A549 (cell line): ENCODE measurements around the gene SMAP1.

Source experiments
- HOXA7 ChIP-seq: fragments of 250-450 bp; sonication (Bioruptor Pico); IDR thresholded peaks from 2 replicates; pipeline ENCODE4 v1.5.0; 2020; ENCODE audit warnings: mild to moderate bottlenecking, moderate library complexity
- JUN ChIP-seq, 2 experiments: fragments of >200 bp; sonication (Bioruptor Twin); formaldehyde crosslinking; IDR thresholded peaks; 2 replicates in 1 of 2; 3 replicates in 1 of 2; pipeline ENCODE4 v1.6.1; 2016 to 2017
- JUNB ChIP-seq: fragments of >200 bp; sonication (Bioruptor Twin); formaldehyde crosslinking; IDR thresholded peaks from 2 replicates; pipeline ENCODE4 v1.6.1; 2016
- KDM1A ChIP-seq: fragments of 200-600 bp; sonication (generic); IDR thresholded peaks from 2 replicates; pipeline ENCODE4 v1.6.1; 2016; ENCODE audit warnings: low read depth, mild to moderate bottlenecking
- KDM5A ChIP-seq: fragments of 200-600 bp; sonication (generic); IDR thresholded peaks from 2 replicates; pipeline ENCODE4 v1.6.1; 2016; ENCODE audit warnings: antibody characterized with exemption, mild to moderate bottlenecking
- NR3C1 ChIP-seq: fragments of >200 bp; sonication (Bioruptor Twin); formaldehyde crosslinking; IDR thresholded peaks from 3 replicates; pipeline ENCODE4 v1.6.1; 2017
- POLR2A ChIP-seq: IDR thresholded peaks from 2 replicates; pipeline ENCODE4 v1.6.1; 2012; ENCODE audit warnings: mild to moderate bottlenecking, low read length
- POLR2AphosphoS2 ChIP-seq: conservative IDR thresholded peaks from 2 replicates; pipeline ENCODE4 v1.6.1; 2012; ENCODE audit warnings: low read length, improper control_type of control experiment, inconsistent platforms
- RAD21 ChIP-seq, 2 experiments: fragments of >200 bp in 1 of 2; sonication (Bioruptor Twin) in 1 of 2; formaldehyde crosslinking in 1 of 2; IDR thresholded peaks in 1 of 2; conservative IDR thresholded peaks in 1 of 2; 2 replicates in 1 of 2; 3 replicates in 1 of 2; pipeline ENCODE4 v1.6.1; 2012 to 2018; ENCODE audit warnings: inconsistent platforms in 1 of 2
- ZFP36 ChIP-seq: fragments of 450-650 bp; IDR thresholded peaks from 2 replicates; pipeline ENCODE4 v1.6.1; 2014; ENCODE audit warnings: borderline replicate concordance; ENCODE audit not compliant: partially characterized antibody
- TF ChIP-seq, protein P1 (sequence below): fragments of >200 bp; sonication (Bioruptor Twin); formaldehyde crosslinking; IDR thresholded peaks from 3 replicates; pipeline ENCODE4 v1.5.1; 2016
- TF ChIP-seq, protein P2 (sequence below): fragments of 450-650 bp; IDR thresholded peaks from 2 replicates; pipeline ENCODE4 v1.6.1; 2014; ENCODE audit warnings: antibody characterized with exemption
- TF ChIP-seq, protein P3 (sequence below): fragments of 200-600 bp; sonication (generic); IDR thresholded peaks from 2 replicates; pipeline ENCODE4 v1.6.1; 2016; ENCODE audit warnings: antibody characterized with exemption, mild to moderate bottlenecking, moderate library complexity

DNA sequence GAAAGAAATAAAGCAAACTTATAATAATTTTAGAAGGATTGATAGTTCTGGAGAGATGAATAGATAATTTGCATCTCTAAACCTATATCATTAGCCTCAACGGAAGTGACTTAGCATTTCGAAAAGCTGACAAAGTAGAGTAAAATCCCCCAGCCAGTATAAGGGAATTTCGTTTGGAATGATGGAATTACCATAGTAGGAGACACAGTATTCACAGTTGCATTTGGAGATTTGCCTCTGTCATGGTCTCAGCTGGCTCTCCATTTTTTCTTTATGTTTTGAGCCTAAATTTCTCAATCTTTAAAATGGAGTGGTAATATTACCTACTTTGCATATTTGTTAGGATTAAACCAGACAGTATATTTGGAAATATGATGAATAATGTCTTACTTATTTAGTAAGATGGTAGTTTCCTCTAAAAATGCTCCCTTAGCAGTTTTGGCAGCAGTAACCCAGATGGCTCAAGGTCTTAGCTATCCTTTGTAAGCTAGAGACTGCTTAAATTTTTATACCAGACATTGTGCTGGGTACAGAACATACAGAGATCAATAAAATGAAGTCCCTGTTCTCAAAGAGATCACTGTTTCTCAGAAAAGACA lies 58.2 kb downstream of the SMAP1 start:
- no peak for TF ChIP-seq KDM5A
- no peak for TF ChIP-seq ZFP36
- TF ChIP-seq JUNB: no peak
- TF ChIP-seq, protein P1, sequence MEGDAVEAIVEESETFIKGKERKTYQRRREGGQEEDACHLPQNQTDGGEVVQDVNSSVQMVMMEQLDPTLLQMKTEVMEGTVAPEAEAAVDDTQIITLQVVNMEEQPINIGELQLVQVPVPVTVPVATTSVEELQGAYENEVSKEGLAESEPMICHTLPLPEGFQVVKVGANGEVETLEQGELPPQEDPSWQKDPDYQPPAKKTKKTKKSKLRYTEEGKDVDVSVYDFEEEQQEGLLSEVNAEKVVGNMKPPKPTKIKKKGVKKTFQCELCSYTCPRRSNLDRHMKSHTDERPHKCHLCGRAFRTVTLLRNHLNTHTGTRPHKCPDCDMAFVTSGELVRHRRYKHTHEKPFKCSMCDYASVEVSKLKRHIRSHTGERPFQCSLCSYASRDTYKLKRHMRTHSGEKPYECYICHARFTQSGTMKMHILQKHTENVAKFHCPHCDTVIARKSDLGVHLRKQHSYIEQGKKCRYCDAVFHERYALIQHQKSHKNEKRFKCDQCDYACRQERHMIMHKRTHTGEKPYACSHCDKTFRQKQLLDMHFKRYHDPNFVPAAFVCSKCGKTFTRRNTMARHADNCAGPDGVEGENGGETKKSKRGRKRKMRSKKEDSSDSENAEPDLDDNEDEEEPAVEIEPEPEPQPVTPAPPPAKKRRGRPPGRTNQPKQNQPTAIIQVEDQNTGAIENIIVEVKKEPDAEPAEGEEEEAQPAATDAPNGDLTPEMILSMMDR: no peak
- no peak for TF ChIP-seq RAD21 (conservative IDR thresholded peaks at IDR 0.05 in 1 of 2, IDR thresholded peaks at IDR 0.05 in 1 of 2)
- TF ChIP-seq NR3C1: no peak
- TF ChIP-seq KDM1A: no peak
- TF ChIP-seq, protein P2, sequence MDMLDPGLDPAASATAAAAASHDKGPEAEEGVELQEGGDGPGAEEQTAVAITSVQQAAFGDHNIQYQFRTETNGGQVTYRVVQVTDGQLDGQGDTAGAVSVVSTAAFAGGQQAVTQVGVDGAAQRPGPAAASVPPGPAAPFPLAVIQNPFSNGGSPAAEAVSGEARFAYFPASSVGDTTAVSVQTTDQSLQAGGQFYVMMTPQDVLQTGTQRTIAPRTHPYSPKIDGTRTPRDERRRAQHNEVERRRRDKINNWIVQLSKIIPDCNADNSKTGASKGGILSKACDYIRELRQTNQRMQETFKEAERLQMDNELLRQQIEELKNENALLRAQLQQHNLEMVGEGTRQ: no peak
- no peak for TF ChIP-seq JUN (IDR thresholded peaks at IDR 0.05)
- TF ChIP-seq POLR2A: no peak
- no peak for TF ChIP-seq POLR2AphosphoS2
- TF ChIP-seq, protein P3, sequence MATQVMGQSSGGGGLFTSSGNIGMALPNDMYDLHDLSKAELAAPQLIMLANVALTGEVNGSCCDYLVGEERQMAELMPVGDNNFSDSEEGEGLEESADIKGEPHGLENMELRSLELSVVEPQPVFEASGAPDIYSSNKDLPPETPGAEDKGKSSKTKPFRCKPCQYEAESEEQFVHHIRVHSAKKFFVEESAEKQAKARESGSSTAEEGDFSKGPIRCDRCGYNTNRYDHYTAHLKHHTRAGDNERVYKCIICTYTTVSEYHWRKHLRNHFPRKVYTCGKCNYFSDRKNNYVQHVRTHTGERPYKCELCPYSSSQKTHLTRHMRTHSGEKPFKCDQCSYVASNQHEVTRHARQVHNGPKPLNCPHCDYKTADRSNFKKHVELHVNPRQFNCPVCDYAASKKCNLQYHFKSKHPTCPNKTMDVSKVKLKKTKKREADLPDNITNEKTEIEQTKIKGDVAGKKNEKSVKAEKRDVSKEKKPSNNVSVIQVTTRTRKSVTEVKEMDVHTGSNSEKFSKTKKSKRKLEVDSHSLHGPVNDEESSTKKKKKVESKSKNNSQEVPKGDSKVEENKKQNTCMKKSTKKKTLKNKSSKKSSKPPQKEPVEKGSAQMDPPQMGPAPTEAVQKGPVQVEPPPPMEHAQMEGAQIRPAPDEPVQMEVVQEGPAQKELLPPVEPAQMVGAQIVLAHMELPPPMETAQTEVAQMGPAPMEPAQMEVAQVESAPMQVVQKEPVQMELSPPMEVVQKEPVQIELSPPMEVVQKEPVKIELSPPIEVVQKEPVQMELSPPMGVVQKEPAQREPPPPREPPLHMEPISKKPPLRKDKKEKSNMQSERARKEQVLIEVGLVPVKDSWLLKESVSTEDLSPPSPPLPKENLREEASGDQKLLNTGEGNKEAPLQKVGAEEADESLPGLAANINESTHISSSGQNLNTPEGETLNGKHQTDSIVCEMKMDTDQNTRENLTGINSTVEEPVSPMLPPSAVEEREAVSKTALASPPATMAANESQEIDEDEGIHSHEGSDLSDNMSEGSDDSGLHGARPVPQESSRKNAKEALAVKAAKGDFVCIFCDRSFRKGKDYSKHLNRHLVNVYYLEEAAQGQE: no peak
- TF ChIP-seq HOXA7 (CRISPR knock-in tag): no peak
